ENCODE measurements around the gene IFFO2. TPM values are rescaled to one million over a fixed set of nuclear protein-coding genes. Genes with fewer than 3 reads are reported as not detected.

IFFO2 gene
- total RNA-seq, 2 donors from 2014 or later = 99.8 to 119 TPM

- peaks cover 17% of the 10 kb centered on the region for H3K27me3 Mint-ChIP-seq
- DNase-seq = no peak
- no peaks in the 10 kb centered on the region for H3K9me3 ChIP-seq (ENCODE audit: control insufficient read depth, low read length, poor library complexity, severe bottlenecking)
- no peak overlapping the region for H3K4me3 Mint-ChIP-seq
- no peak overlapping the region for H3K27ac Mint-ChIP-seq
- peaks cover 11% of the 10 kb centered on the region for H3K4me1 Mint-ChIP-seq
- no peak for ATAC-seq
- H3K36me3 Mint-ChIP-seq (ENCODE audit: low read depth) = no peaks in the 10 kb centered on the region
Observed at GRCh38 chr1:18989176-18989799, 32.8 kb upstream of the IFFO2 start.

GRCh38 chr1:18981242-18981641 lies 24.8 kb upstream of the IFFO2 start:
- ATAC-seq = no peak
- Mint-ChIP-seq H3K4me3 (no peak overlapping the region), H3K27me3 (peaks cover 34% of the 10 kb centered on the region), H3K4me1 (peaks cover 2% of the 10 kb centered on the region), H3K36me3 (ENCODE audit: low read depth) (peaks cover 5% of the 10 kb centered on the region), H3K27ac (no peak overlapping the region)
- no peaks in the 10 kb centered on the region for H3K9me3 ChIP-seq (ENCODE audit: control insufficient read depth, low read length, poor library complexity, severe bottlenecking)
- DNase-seq = no peak

- no peaks in the 10 kb centered on the region for H3K9me3 ChIP-seq (ENCODE audit: control insufficient read depth, low read length, poor library complexity, severe bottlenecking)
- Mint-ChIP-seq H3K4me3 (no peak overlapping the region), H3K36me3 (ENCODE audit: low read depth) (peaks cover 5% of the 10 kb centered on the region), H3K4me1 (peaks cover 2% of the 10 kb centered on the region), H3K27ac (no peak overlapping the region), H3K27me3 (peaks cover 25% of the 10 kb centered on the region)
- DNase-seq (no peak), ATAC-seq (no peak)
Observed at GRCh38 chr1:18978706-18979105, 22.2 kb upstream of the IFFO2 start.

- Mint-ChIP-seq H3K27ac (no peak overlapping the region), H3K4me1 (peaks cover 4% of the 10 kb centered on the region), H3K4me3 (no peak overlapping the region), H3K36me3 (ENCODE audit: low read depth) (peaks cover 5% of the 10 kb centered on the region), H3K27me3 (peaks cover 32% of the 10 kb centered on the region)
- ATAC-seq (no peak), DNase-seq (no peak)
- no peaks in the 10 kb centered on the region for H3K9me3 ChIP-seq (ENCODE audit: control insufficient read depth, low read length, poor library complexity, severe bottlenecking)
Observed at GRCh38 chr1:18977428-18977827, 21.0 kb upstream of the IFFO2 start.

- peak overlapping the region; percentile 15 for H3K4me3 Mint-ChIP-seq
- peaks cover 4% of the 10 kb centered on the region for H3K4me1 Mint-ChIP-seq
- H3K9me3 ChIP-seq (ENCODE audit: control insufficient read depth, low read length, poor library complexity, severe bottlenecking) = no peaks in the 10 kb centered on the region
- DNase-seq (no peak), ATAC-seq (no peak)
- peaks cover 32% of the 10 kb centered on the region for H3K27me3 Mint-ChIP-seq
- peaks cover 5% of the 10 kb centered on the region for H3K36me3 Mint-ChIP-seq (ENCODE audit: low read depth)
- H3K27ac Mint-ChIP-seq = no peak overlapping the region
Observed at GRCh38 chr1:18976096-18976495, 19.6 kb upstream of the IFFO2 start.

- H3K4me3 Mint-ChIP-seq = no peak overlapping the region
- H3K9me3 ChIP-seq (ENCODE audit: control insufficient read depth, low read length, poor library complexity, severe bottlenecking) = no peaks in the 10 kb centered on the region
- no peak overlapping the region for H3K27ac Mint-ChIP-seq
- peaks cover 4% of the 10 kb centered on the region for H3K4me1 Mint-ChIP-seq
- peaks cover 5% of the 10 kb centered on the region for H3K36me3 Mint-ChIP-seq (ENCODE audit: low read depth)
- H3K27me3 Mint-ChIP-seq = peaks cover 32% of the 10 kb centered on the region
- no peak for ATAC-seq
- DNase-seq = no peak
Observed at GRCh38 chr1:18974606-18975005, 18.1 kb upstream of the IFFO2 start.

GRCh38 chr1:18974005-18974404 lies 17.5 kb upstream of the IFFO2 start:
- DNase-seq (no peak), ATAC-seq (no peak)
- Mint-ChIP-seq H3K4me3 (no peak overlapping the region), H3K27ac (peak overlapping the region; percentile 41), H3K4me1 (peaks cover 4% of the 10 kb centered on the region), H3K36me3 (ENCODE audit: low read depth) (peaks cover 3% of the 10 kb centered on the region), H3K27me3 (peaks cover 29% of the 10 kb centered on the region)
- no peaks in the 10 kb centered on the region for H3K9me3 ChIP-seq (ENCODE audit: control insufficient read depth, low read length, poor library complexity, severe bottlenecking)

GRCh38 chr1:18973446-18973955 lies 17.0 kb upstream of the IFFO2 start:
- ATAC-seq = no peak
- Mint-ChIP-seq H3K27me3 (peaks cover 28% of the 10 kb centered on the region), H3K27ac (peak overlapping the region; percentile 41), H3K4me1 (peaks cover 6% of the 10 kb centered on the region), H3K4me3 (no peak overlapping the region), H3K36me3 (ENCODE audit: low read depth) (no peaks in the 10 kb centered on the region)
- no peak for DNase-seq
- no peaks in the 10 kb centered on the region for H3K9me3 ChIP-seq (ENCODE audit: control insufficient read depth, low read length, poor library complexity, severe bottlenecking)

- ATAC-seq = no peak
- H3K4me3 Mint-ChIP-seq = no peak overlapping the region
- no peak overlapping the region for H3K27ac Mint-ChIP-seq
- H3K36me3 Mint-ChIP-seq (ENCODE audit: low read depth) = no peaks in the 10 kb centered on the region
- no peak for DNase-seq
- H3K4me1 Mint-ChIP-seq = peaks cover 8% of the 10 kb centered on the region
- peaks cover 30% of the 10 kb centered on the region for H3K27me3 Mint-ChIP-seq
- no peaks in the 10 kb centered on the region for H3K9me3 ChIP-seq (ENCODE audit: control insufficient read depth, low read length, poor library complexity, severe bottlenecking)
Observed at GRCh38 chr1:18972991-18973390, 16.5 kb upstream of the IFFO2 start.

GRCh38 chr1:18972531-18972930 lies 16.1 kb upstream of the IFFO2 start:
- ATAC-seq = peak; percentile 60
- no peaks in the 10 kb centered on the region for H3K36me3 Mint-ChIP-seq (ENCODE audit: low read depth)
- H3K4me3 Mint-ChIP-seq = no peak overlapping the region
- H3K9me3 ChIP-seq (ENCODE audit: control insufficient read depth, low read length, poor library complexity, severe bottlenecking) = no peaks in the 10 kb centered on the region
- DNase-seq = no peak
- H3K27ac Mint-ChIP-seq = no peak overlapping the region
- H3K4me1 Mint-ChIP-seq = peaks cover 8% of the 10 kb centered on the region
- H3K27me3 Mint-ChIP-seq = peaks cover 27% of the 10 kb centered on the region

GRCh38 chr1:18970762-18971161 lies 14.3 kb upstream of the IFFO2 start:
- Mint-ChIP-seq H3K4me3 (no peak overlapping the region), H3K27ac (no peak overlapping the region), H3K4me1 (peaks cover 6% of the 10 kb centered on the region), H3K27me3 (peaks cover 21% of the 10 kb centered on the region), H3K36me3 (ENCODE audit: low read depth) (no peaks in the 10 kb centered on the region)
- DNase-seq = no peak
- ATAC-seq = no peak
- H3K9me3 ChIP-seq (ENCODE audit: control insufficient read depth, low read length, poor library complexity, severe bottlenecking) = no peaks in the 10 kb centered on the region

GRCh38 chr1:18970358-18970757 lies 13.9 kb upstream of the IFFO2 start:
- no peak overlapping the region for H3K4me3 Mint-ChIP-seq
- H3K36me3 Mint-ChIP-seq (ENCODE audit: low read depth) = no peaks in the 10 kb centered on the region
- peaks cover 6% of the 10 kb centered on the region for H3K4me1 Mint-ChIP-seq
- H3K9me3 ChIP-seq (ENCODE audit: control insufficient read depth, low read length, poor library complexity, severe bottlenecking) = no peaks in the 10 kb centered on the region
- no peak for DNase-seq
- H3K27ac Mint-ChIP-seq = no peak overlapping the region
- H3K27me3 Mint-ChIP-seq = peaks cover 21% of the 10 kb centered on the region
- no peak for ATAC-seq

- H3K9me3 ChIP-seq (ENCODE audit: control insufficient read depth, low read length, poor library complexity, severe bottlenecking) = no peaks in the 10 kb centered on the region
- Mint-ChIP-seq H3K27ac (no peak overlapping the region), H3K27me3 (peaks cover 19% of the 10 kb centered on the region), H3K4me3 (no peak overlapping the region), H3K36me3 (ENCODE audit: low read depth) (no peaks in the 10 kb centered on the region), H3K4me1 (peaks cover 6% of the 10 kb centered on the region)
- no peak for ATAC-seq
- no peak for DNase-seq
Observed at GRCh38 chr1:18967066-18967690, 10.7 kb upstream of the IFFO2 start.

Data from T-helper 17 cell (primary cell).